Right lobe of liver (tissue), 6 donors: Measurements from ENCODE around the gene BRSK1. TPM values are rescaled to one million over a fixed set of nuclear protein-coding genes. Genes with fewer than 3 reads are reported as not detected.

ENCODE experiments used
- ATAC-seq, 4 donors: fragments of 200-7000 bp; cut with Tn5 transposase; one replicate each; pipeline ENCODE4 v1.9.1; 2020; ENCODE audit warnings: mild to moderate bottlenecking in 4 of 4, moderate library complexity in 4 of 4
- DNase-seq, 3 donors: peaks; one replicate each; pipeline ENCODE4 v3.0.0-alpha.2; 2020
- H3K27ac ChIP-seq, 3 donors: fragments of 200-600 bp; one replicate each; pipeline ENCODE4 v1.8.0; 2022
- H3K27me3 ChIP-seq, 2 donors: fragments of 200-600 bp; one replicate each; pipeline ENCODE4 v1.8.0; 2022
- H3K36me3 ChIP-seq, 4 donors: fragments of 200-600 bp; sonication (generic) in 1 of 4; one replicate each; pipeline versions ENCODE4 v1.5.1 to v1.8.0; 2017 to 2022; ENCODE audit warnings: control low read depth in 1 of 4
- H3K4me1 ChIP-seq, 4 donors: fragments of 200-600 bp; sonication (generic) in 1 of 4; one replicate each; pipeline versions ENCODE4 v1.5.1 to v1.8.0; 2017 to 2022; ENCODE audit warnings: control low read depth in 1 of 4
- H3K4me3 ChIP-seq, 3 donors: fragments of 200-600 bp; one replicate each; pipeline ENCODE4 v1.8.0; 2022
- H3K9me3 ChIP-seq, 4 donors: fragments of 200-600 bp; sonication (generic) in 1 of 4; one replicate each; pipeline versions ENCODE4 v1.5.1 to v1.8.0; 2017 to 2022; ENCODE audit warnings: control low read depth in 1 of 4
- CTCF ChIP-seq, 4 donors: fragments of 200-600 bp in 3 of 4; fragments of 450-650 bp in 1 of 4; IDR thresholded peaks; one replicate each; pipeline versions ENCODE4 v1.5.1 to v1.8.0; 2016 to 2022; ENCODE audit warnings: antibody characterized with exemption in 4 of 4, mild to moderate bottlenecking in 2 of 4
- POLR2A ChIP-seq: fragments of 450-650 bp; IDR thresholded peaks from one replicate; pipeline ENCODE4 v1.6.1; 2017; ENCODE audit warnings: antibody characterized with exemption, mild to moderate bottlenecking
- WGBS: methylation state at CpG from one replicate; pipeline ENCODE4 v1.1.6; 2018; ENCODE audit warnings: low coverage, low lambda C conversion rate; ENCODE audit not compliant: insufficient coverage; ENCODE audit errors: missing lambda C conversion rate; 5-methylcytosine and 5-hydroxymethylcytosine counted together
- intact Hi-C, 2 donors: fragments of 100-400 bp; cut with DNase I; formaldehyde crosslinking; loops; one replicate each; pipeline versions ENCODE4 v1.11.2 to v1.14.1; 2022
- total RNA-seq, 6 experiments: library from RNA; depleted of rRNA in 2 of 6; stranded (reverse); fragments of >200 nt in 2 of 6; fragmentation: NEBNext Ultra II Directional in 3 of 6; extraction: Animal tissue kit (Norgen Biotek cat#: 25700) in 3 of 6; gene quantifications; one replicate each; pipeline versions ENCODE4 v1.1.0 to v1.2.4, GENCODE V29; 2016 to 2023
- donor health status: DM: no; HTN: yes; CAD: no.
- donor health status: DM: no; HTN: no; CAD: no.
- donor health status: DM: no; HTN: no; CAD: no.
- donor health status: DM: no; HTN: yes; CAD: no.
- donor health status: DM: no; HTN: yes; CAD: no.

The BRSK1 gene
- total RNA-seq, 6 experiments from 2014 or later, result 0.20 to 0.29 (median 0.24) TPM; not detected in 3

DNA sequence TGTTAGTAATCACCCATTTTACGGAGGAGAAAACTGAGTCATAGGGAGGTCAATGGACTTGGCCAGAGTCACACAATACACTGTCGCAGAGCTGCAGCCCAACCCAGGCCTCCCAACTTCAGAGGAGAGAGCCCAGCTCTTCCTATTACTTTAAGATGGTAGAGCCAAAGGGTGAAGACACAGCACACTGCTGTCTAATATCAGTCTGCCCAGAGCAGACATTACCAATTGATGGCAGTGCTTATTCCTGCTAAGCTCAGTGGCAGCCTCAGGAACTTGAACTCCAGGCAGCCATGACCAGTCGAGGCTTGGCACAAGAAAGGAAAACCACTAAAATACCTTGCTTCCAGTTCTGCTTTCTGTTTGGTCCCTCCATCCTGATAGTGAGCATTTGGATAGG is 22.9 kb downstream of the BRSK1 start:
- H3K4me1 ChIP-seq, result no peaks in the 10 kb centered on the region
- intact Hi-C loops, result loop anchor here in 1 of 2 donors (10.0 kb wide), 1 partner anchor 98 kb away; the partner anchor contains the start of gene UBE2S
- H3K27me3 ChIP-seq, result no peaks in the 10 kb centered on the region
- H3K9me3 ChIP-seq, result no peaks in the 10 kb centered on the region
- H3K4me3 ChIP-seq, result no peak overlapping the region
- no peak for ATAC-seq
- 78% methylated on average over 3 of the region's 3 CpGs for WGBS
- DNase-seq, result no peak
- no peaks in the 10 kb centered on the region for H3K36me3 ChIP-seq
- H3K27ac ChIP-seq, result no peak overlapping the region
- no peak for TF ChIP-seq POLR2A
- TF ChIP-seq CTCF (IDR thresholded peaks at IDR 0.05), result no peak

- no peak for ATAC-seq
- H3K4me1 ChIP-seq, result no peaks in the 10 kb centered on the region
- WGBS, result 71% methylated on average over 8 of the region's 11 CpGs
Measured at GRCh38 chr19:55308281-55308680, 24.5 kb downstream of the BRSK1 start.

GRCh38 chr19:55309448-55309847 is 25.7 kb downstream of the BRSK1 start:
- no peak overlapping the region for H3K4me3 ChIP-seq
- TF ChIP-seq CTCF (IDR thresholded peaks at IDR 0.05) (no peak), POLR2A (no peak)
- no peak for ATAC-seq
- no peak overlapping the region for H3K27ac ChIP-seq
- no peaks in the 10 kb centered on the region for H3K27me3 ChIP-seq
- no peaks in the 10 kb centered on the region for H3K36me3 ChIP-seq
- no peak for DNase-seq
- 55% methylated on average over 2 of the region's 5 CpGs for WGBS
- H3K4me1 ChIP-seq, result no peaks in the 10 kb centered on the region
- intact Hi-C loops, result loop anchor here in 1 of 2 donors (10.0 kb wide), 1 partner anchor 95 kb away; the partner anchor contains the start of gene UBE2S
- no peaks in the 10 kb centered on the region for H3K9me3 ChIP-seq

More at GRCh38 chr19:55308281-55308680, 24.5 kb downstream of the BRSK1 start:
- no peaks in the 10 kb centered on the region for H3K27me3 ChIP-seq
- intact Hi-C loops, result loop anchor here in 1 of 2 donors (10.0 kb wide), 1 partner anchor 97 kb away; the partner anchor contains the start of gene UBE2S
- H3K27ac ChIP-seq, result no peak overlapping the region
- TF ChIP-seq POLR2A (no peak), CTCF (IDR thresholded peaks at IDR 0.05) (no peak)
- no peaks in the 10 kb centered on the region for H3K36me3 ChIP-seq
- no peaks in the 10 kb centered on the region for H3K9me3 ChIP-seq
- H3K4me3 ChIP-seq, result no peak overlapping the region
- no peak for DNase-seq

- ATAC-seq (no peak), DNase-seq (no peak)
- TF ChIP-seq POLR2A, result no peak
- no peak for TF ChIP-seq CTCF (IDR thresholded peaks at IDR 0.05)
- Histone ChIP-seq H3K27me3 (no peaks in the 10 kb centered on the region), H3K4me1 (no peaks in the 10 kb centered on the region), H3K27ac (no peak overlapping the region), H3K4me3 (no peak overlapping the region), H3K36me3 (no peaks in the 10 kb centered on the region), H3K9me3 (no peaks in the 10 kb centered on the region)
- 82% methylated on average over 4 of the region's 7 CpGs for WGBS
- intact Hi-C loops, result no loop called here
Measured at GRCh38 chr19:55310498-55310897, 26.7 kb downstream of the BRSK1 start.

DNA sequence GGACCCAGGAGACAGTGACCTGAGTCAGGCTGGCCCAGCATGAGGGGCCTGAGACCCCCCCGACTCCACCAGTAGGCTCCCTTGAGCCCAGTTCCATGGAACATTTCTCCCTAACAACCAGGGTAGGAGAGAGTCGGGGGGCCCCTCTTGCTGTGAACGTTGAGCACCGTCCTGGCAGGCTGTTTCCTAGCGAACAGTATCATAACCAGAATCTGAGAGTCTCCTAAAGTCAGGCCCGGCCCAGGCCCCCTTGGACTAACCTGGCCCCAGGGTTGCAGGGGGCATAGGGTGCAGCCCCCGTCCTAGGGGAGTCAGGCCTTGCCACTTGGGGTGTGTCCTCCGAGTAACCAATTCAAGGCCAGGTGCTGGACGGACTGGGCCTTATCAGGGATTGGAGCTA is 27.6 kb downstream of the BRSK1 start:
- Histone ChIP-seq H3K27me3 (no peaks in the 10 kb centered on the region), H3K36me3 (no peaks in the 10 kb centered on the region), H3K4me1 (no peaks in the 10 kb centered on the region), H3K4me3 (no peak overlapping the region), H3K9me3 (no peaks in the 10 kb centered on the region), H3K27ac (no peak overlapping the region)
- no peak for DNase-seq
- intact Hi-C loops, result no loop called here
- no peak for TF ChIP-seq POLR2A
- no peak for TF ChIP-seq CTCF (IDR thresholded peaks at IDR 0.05)
- 60% methylated on average over 2 of the region's 9 CpGs for WGBS
- no peak for ATAC-seq
